SU-DHL-6 (cell line): Measurements from ENCODE around the gene S1PR1.
"Not testable (repeated sequence)": the region's sequence is repeated elsewhere in the genome, so short reads cannot be mapped to it uniquely, and the experiment has no call there.

Source experiments
- H2AFZ ChIP-seq: fragments of 200-600 bp; sonication (generic); 2 replicates; pipeline ENCODE4 v1.6.1; 2014; ENCODE audit warnings: low read depth, mild to moderate bottlenecking, moderate library complexity, mixed read lengths, antibody characterized with exemption, low read length; ENCODE audit not compliant: severe bottlenecking
- H3F3A ChIP-seq: fragments of 200-600 bp; shearing (Covaris generic); 2 replicates; pipeline ENCODE4 v1.6.0; 2016; ENCODE audit warnings: antibody characterized with exemption, mild to moderate bottlenecking; ENCODE audit not compliant: insufficient read depth
- H3K27ac ChIP-seq: fragments of 200-600 bp; sonication (generic); 2 replicates; pipeline ENCODE4 v1.5.1; 2016; ENCODE audit warnings: low read depth, mild to moderate bottlenecking, low read length, moderate library complexity, mixed read lengths
- H3K27me3 ChIP-seq: fragments of 200-600 bp; sonication (generic), shearing (Covaris generic); 2 replicates; pipeline ENCODE4 v1.6.0; 2014; ENCODE audit warnings: mild to moderate bottlenecking, low read length
- H3K36me3 ChIP-seq: fragments of 200-600 bp; sonication (generic); 2 replicates; pipeline ENCODE4 v1.6.1; 2014; ENCODE audit warnings: mild to moderate bottlenecking, low read length, mixed read lengths
- H3K4me2 ChIP-seq: fragments of 300-600, 200-600 bp; shearing (Covaris generic), sonication (generic); 2 replicates; pipeline ENCODE4 v1.6.0; 2014; ENCODE audit warnings: low read length, low read depth, mild to moderate bottlenecking; ENCODE audit not compliant: poor library complexity, severe bottlenecking
- H3K4me3 ChIP-seq: fragments of 200-600 bp; sonication (generic); 2 replicates; pipeline ENCODE4 v1.5.1; 2014; ENCODE audit warnings: antibody characterized with exemption, low read length, mild to moderate bottlenecking, mixed read lengths; ENCODE audit not compliant: insufficient read depth, poor library complexity, severe bottlenecking
- H3K79me2 ChIP-seq: fragments of 200-600 bp; sonication (generic); 2 replicates; pipeline ENCODE4 v1.6.1; 2014; ENCODE audit warnings: mild to moderate bottlenecking, low read length, moderate library complexity; ENCODE audit not compliant: insufficient read depth
- H3K9ac ChIP-seq: fragments of 200-600 bp; sonication (generic); 2 replicates; pipeline ENCODE4 v1.7.0; 2014; ENCODE audit warnings: mild to moderate bottlenecking, low read length
- H3K9me2 ChIP-seq: fragments of 200-600 bp; sonication (generic); replicated peaks from 2 replicates; pipeline ENCODE4 v1.6.1; 2014; ENCODE audit warnings: low read length; ENCODE audit not compliant: insufficient read depth
- H3K9me3 ChIP-seq: fragments of 200-600 bp; sonication (generic); 2 replicates; pipeline ENCODE4 v1.6.1; 2014; ENCODE audit warnings: low read length, mixed read lengths; ENCODE audit not compliant: insufficient read depth
- H4K20me1 ChIP-seq: fragments of 200-600 bp; sonication (generic); 2 replicates; pipeline ENCODE4 v1.6.1; 2014; ENCODE audit warnings: low read depth, mild to moderate bottlenecking, antibody characterized with exemption, low read length, moderate library complexity, mixed read lengths
- CTCF ChIP-seq: fragments of 200-600 bp; sonication (generic); IDR thresholded peaks from one replicate; pipeline ENCODE4 v1.5.1; 2017; ENCODE audit warnings: antibody characterized with exemption, mild to moderate bottlenecking, low read length, moderate library complexity; ENCODE audit not compliant: insufficient read depth, poor library complexity, severe bottlenecking
- EZH2phosphoT487 ChIP-seq: fragments of 200-600 bp; sonication (generic), shearing (Covaris generic); conservative IDR thresholded peaks from 2 replicates; pipeline ENCODE4 v1.6.1; 2018; ENCODE audit warnings: mild to moderate bottlenecking, antibody characterized with exemption, low read length, moderate library complexity, mixed read lengths

Gene S1PR1

GRCh38 chr1:101200513-101200912 is 36.3 kb upstream of the S1PR1 start:
- H3K27ac ChIP-seq = no peak overlapping the region
- no peak overlapping the region for H3K4me3 ChIP-seq
- TF ChIP-seq EZH2phosphoT487 = no peak
- TF ChIP-seq CTCF = no peak
- no peaks in the 10 kb centered on the region for H3K9me2 ChIP-seq
- no peaks in the 10 kb centered on the region for H3F3A ChIP-seq
- no peaks in the 10 kb centered on the region for H3K36me3 ChIP-seq
- no peaks in the 10 kb centered on the region for H4K20me1 ChIP-seq
- no peaks in the 10 kb centered on the region for H3K79me2 ChIP-seq
- no peak overlapping the region for H3K9ac ChIP-seq
- no peak overlapping the region for H3K4me2 ChIP-seq
- no peak overlapping the region for H2AFZ ChIP-seq
- no peaks in the 10 kb centered on the region for H3K27me3 ChIP-seq
- H3K9me3 ChIP-seq = no peaks in the 10 kb centered on the region

- H3K27ac ChIP-seq = no peak overlapping the region
- H3F3A ChIP-seq = no peaks in the 10 kb centered on the region
- H4K20me1 ChIP-seq = no peaks in the 10 kb centered on the region
- no peak overlapping the region for H3K4me3 ChIP-seq
- H3K9me2 ChIP-seq = no peaks in the 10 kb centered on the region
- no peak overlapping the region for H2AFZ ChIP-seq
- no peaks in the 10 kb centered on the region for H3K27me3 ChIP-seq
- TF ChIP-seq CTCF = no peak
- no peak for TF ChIP-seq EZH2phosphoT487
- no peaks in the 10 kb centered on the region for H3K79me2 ChIP-seq
- no peak overlapping the region for H3K9ac ChIP-seq
- H3K36me3 ChIP-seq = no peaks in the 10 kb centered on the region
- H3K9me3 ChIP-seq = no peaks in the 10 kb centered on the region
- H3K4me2 ChIP-seq = no peak overlapping the region
Measured at GRCh38 chr1:101203820-101204540, 32.8 kb upstream of the S1PR1 start.

- H3K9me2 ChIP-seq = no peaks in the 10 kb centered on the region
- H3F3A ChIP-seq = no peaks in the 10 kb centered on the region
- H3K79me2 ChIP-seq = no peaks in the 10 kb centered on the region
- H3K27me3 ChIP-seq = no peaks in the 10 kb centered on the region
- no peak overlapping the region for H3K9ac ChIP-seq
- H2AFZ ChIP-seq = no peak overlapping the region
- no peaks in the 10 kb centered on the region for H3K9me3 ChIP-seq
- H4K20me1 ChIP-seq = no peaks in the 10 kb centered on the region
- TF ChIP-seq EZH2phosphoT487 (no peak), CTCF (no peak)
- no peak overlapping the region for H3K27ac ChIP-seq
- H3K4me2 ChIP-seq = no peak overlapping the region
- H3K36me3 ChIP-seq = no peaks in the 10 kb centered on the region
- no peak overlapping the region for H3K4me3 ChIP-seq
Measured at GRCh38 chr1:101205457-101205856, 31.4 kb upstream of the S1PR1 start.

- H3K4me3 ChIP-seq, H2AFZ ChIP-seq, H3K79me2 ChIP-seq, H3K27ac ChIP-seq, H3K9ac ChIP-seq, H3K27me3 ChIP-seq, H3K4me2 ChIP-seq, H3K36me3 ChIP-seq, H3K9me2 ChIP-seq, H3K9me3 ChIP-seq, H4K20me1 ChIP-seq, H3F3A ChIP-seq: not testable (repeated sequence)
Measured at GRCh38 chr1:101206139-101206538, 30.7 kb upstream of the S1PR1 start.

GRCh38 chr1:101207271-101207670 is 29.5 kb upstream of the S1PR1 start:
- not testable (repeated sequence) for H3K4me3 ChIP-seq, H4K20me1 ChIP-seq, H2AFZ ChIP-seq, H3K9me3 ChIP-seq, H3K79me2 ChIP-seq, H3K4me2 ChIP-seq, H3K27me3 ChIP-seq, H3K9me2 ChIP-seq, H3F3A ChIP-seq, H3K9ac ChIP-seq, H3K27ac ChIP-seq, H3K36me3 ChIP-seq
